Activated CD4-positive, alpha-beta memory T cell treated with anti-CD3 and anti-CD28 coated beads, Interleukin-2, amount 10 ng/mL, durations not matched to agents 7 days and 5 days (primary cell): ENCODE data around the gene MED13. TPM values are rescaled to one million over a fixed set of nuclear protein-coding genes. Genes with fewer than 3 reads are reported as not detected.
A peak's percentile ranks its signal among the peaks of the same experiment; 100 is the strongest.

Experiments used
- CTCF ChIA-PET: fragments of 350-600 bp; sonication (Branson Sonifier 250); formaldehyde crosslinking; loops from one replicate; lab custom pipeline; 2021; ENCODE audit warnings: antibody characterized with exemption, inconsistent platforms; lab: Charles Lee
- POLR2A ChIA-PET: fragments of 350-600 bp; sonication (Branson Sonifier 250); formaldehyde crosslinking; loops from one replicate; lab custom pipeline; 2021; ENCODE audit warnings: antibody characterized with exemption; lab: Charles Lee
- DNase-seq: peaks from one replicate; pipeline ENCODE4 v3.0.0-alpha.2; 2020
- H3K27ac Mint-ChIP-seq: one replicate; pipeline ENCODE4 v1.8.0; 2021; ENCODE audit warnings: mild to moderate bottlenecking, mixed read lengths
- H3K27me3 Mint-ChIP-seq: one replicate; pipeline ENCODE4 v1.8.0; 2021; ENCODE audit warnings: mixed read lengths
- H3K36me3 Mint-ChIP-seq: one replicate; pipeline ENCODE4 v1.8.0; 2021; ENCODE audit warnings: low read depth, mixed read lengths
- H3K4me1 Mint-ChIP-seq: one replicate; pipeline ENCODE4 v1.8.0; 2021; ENCODE audit warnings: mixed read lengths
- H3K4me3 Mint-ChIP-seq: one replicate; pipeline ENCODE4 v1.8.0; 2021; ENCODE audit warnings: mild to moderate bottlenecking, mixed read lengths
- H3K9me3 Mint-ChIP-seq: one replicate; pipeline ENCODE4 v1.8.0; 2021; ENCODE audit warnings: mixed read lengths
- total RNA-seq, 2 experiments: library from RNA; stranded (reverse); gene quantifications; one replicate each; pipeline ENCODE4 v1.2.3, GENCODE V29; 2021

MED13 gene
- total RNA-seq, 2 experiments from 2014 or later = 54.0 to 54.8 TPM

- no peak for DNase-seq
- Mint-ChIP-seq H3K36me3 (no peaks in the 10 kb centered on the region), H3K27ac (peak overlapping the region; percentile 12), H3K27me3 (no peaks in the 10 kb centered on the region), H3K9me3 (no peaks in the 10 kb centered on the region), H3K4me1 (peaks cover 34% of the 10 kb centered on the region), H3K4me3 (no peak overlapping the region)
- ChIA-PET POLR2A (interaction anchor here (0.5 to 1.1 kb wide), 3 partner anchors 11 to 27 kb away, joined by 3 to 4 read pairs (median 3); no protein-coding TSS in a partner anchor), CTCF (interaction anchor here (0.9 to 1.9 kb wide), 2 partner anchors 11 kb away, joined by 4 to 6 read pairs; no protein-coding TSS in a partner anchor)
Measured at GRCh38 chr17:62098623-62099231, 33.6 kb upstream of the MED13 start.

GRCh38 chr17:62096401-62096670 lies 31.3 kb upstream of the MED13 start:
- Mint-ChIP-seq H3K36me3 (no peaks in the 10 kb centered on the region), H3K27me3 (no peaks in the 10 kb centered on the region), H3K27ac (no peak overlapping the region), H3K4me3 (no peak overlapping the region), H3K4me1 (peaks cover 43% of the 10 kb centered on the region), H3K9me3 (no peaks in the 10 kb centered on the region)
- POLR2A ChIA-PET = no interaction called here
- DNase-seq = no peak
- CTCF ChIA-PET = interaction anchor here (1.7 kb wide), 1 partner anchor 13 kb away, joined by 8 read pairs; no protein-coding TSS in a partner anchor

- ChIA-PET CTCF (interaction anchor here (1.5 to 2.3 kb wide), 2 partner anchors 15 to 28 kb away, joined by 4 to 6 read pairs; no protein-coding TSS in a partner anchor), POLR2A (no interaction called here)
- H3K27me3 Mint-ChIP-seq = no peaks in the 10 kb centered on the region
- H3K36me3 Mint-ChIP-seq = no peaks in the 10 kb centered on the region
- DNase-seq = no peak
- H3K27ac Mint-ChIP-seq = no peak overlapping the region
- H3K4me1 Mint-ChIP-seq = peaks cover 33% of the 10 kb centered on the region
- no peaks in the 10 kb centered on the region for H3K9me3 Mint-ChIP-seq
- no peak overlapping the region for H3K4me3 Mint-ChIP-seq
Measured at GRCh38 chr17:62094175-62094574, 29.1 kb upstream of the MED13 start.

- H3K36me3 Mint-ChIP-seq = no peaks in the 10 kb centered on the region
- no peaks in the 10 kb centered on the region for H3K27me3 Mint-ChIP-seq
- H3K27ac Mint-ChIP-seq = no peak overlapping the region
- H3K4me3 Mint-ChIP-seq = no peak overlapping the region
- ChIA-PET CTCF (interaction anchor here (0.8 to 2.3 kb wide), 4 partner anchors 16 to 28 kb away, joined by 3 to 6 read pairs (median 4); no protein-coding TSS in a partner anchor), POLR2A (no interaction called here)
- H3K9me3 Mint-ChIP-seq = no peaks in the 10 kb centered on the region
- H3K4me1 Mint-ChIP-seq = peaks cover 26% of the 10 kb centered on the region
- DNase-seq = peak; percentile 21
Measured at GRCh38 chr17:62093188-62094155, 28.4 kb upstream of the MED13 start.

- ChIA-PET POLR2A (no interaction called here), CTCF (interaction anchor here (0.8 to 1.5 kb wide), 3 partner anchors 17 to 27 kb away, joined by 3 to 6 read pairs (median 4); no protein-coding TSS in a partner anchor)
- no peak overlapping the region for H3K27ac Mint-ChIP-seq
- H3K36me3 Mint-ChIP-seq = no peaks in the 10 kb centered on the region
- H3K4me1 Mint-ChIP-seq = peaks cover 20% of the 10 kb centered on the region
- H3K4me3 Mint-ChIP-seq = no peak overlapping the region
- H3K27me3 Mint-ChIP-seq = no peaks in the 10 kb centered on the region
- no peaks in the 10 kb centered on the region for H3K9me3 Mint-ChIP-seq
- DNase-seq = no peak
Measured at GRCh38 chr17:62092784-62093183, 27.7 kb upstream of the MED13 start.

GRCh38 chr17:62091804-62092203 lies 26.7 kb upstream of the MED13 start:
- H3K4me3 Mint-ChIP-seq = no peak overlapping the region
- H3K4me1 Mint-ChIP-seq = peaks cover 16% of the 10 kb centered on the region
- H3K27me3 Mint-ChIP-seq = no peaks in the 10 kb centered on the region
- CTCF ChIA-PET = interaction anchor here (0.9 kb wide), 1 partner anchor 18 kb away, joined by 3 read pairs; no protein-coding TSS in a partner anchor
- POLR2A ChIA-PET = interaction anchor here (0.6 kb wide), 1 partner anchor 12 kb away, joined by 4 read pairs; no protein-coding TSS in a partner anchor
- H3K36me3 Mint-ChIP-seq = no peaks in the 10 kb centered on the region
- H3K27ac Mint-ChIP-seq = no peak overlapping the region
- no peaks in the 10 kb centered on the region for H3K9me3 Mint-ChIP-seq
- DNase-seq = no peak

GRCh38 chr17:62090868-62091267 lies 25.8 kb upstream of the MED13 start:
- no peaks in the 10 kb centered on the region for H3K27me3 Mint-ChIP-seq
- peaks cover 19% of the 10 kb centered on the region for H3K4me1 Mint-ChIP-seq
- POLR2A ChIA-PET = no interaction called here
- no peak for DNase-seq
- H3K9me3 Mint-ChIP-seq = no peaks in the 10 kb centered on the region
- H3K36me3 Mint-ChIP-seq = no peaks in the 10 kb centered on the region
- H3K4me3 Mint-ChIP-seq = no peak overlapping the region
- H3K27ac Mint-ChIP-seq = no peak overlapping the region
- CTCF ChIA-PET = interaction anchor here (0.9 kb wide), 1 partner anchor 18 kb away, joined by 3 read pairs; no protein-coding TSS in a partner anchor

GRCh38 chr17:62090021-62090824 lies 25.1 kb upstream of the MED13 start:
- ChIA-PET CTCF (interaction anchor here (1.3 kb wide), 1 partner anchor 24 kb away, joined by 4 read pairs; no protein-coding TSS in a partner anchor), POLR2A (no interaction called here)
- Mint-ChIP-seq H3K27ac (no peak overlapping the region), H3K36me3 (no peaks in the 10 kb centered on the region), H3K4me3 (no peak overlapping the region), H3K9me3 (no peaks in the 10 kb centered on the region), H3K27me3 (no peaks in the 10 kb centered on the region), H3K4me1 (peaks cover 25% of the 10 kb centered on the region)
- DNase-seq = no peak

GRCh38 chr17:62089334-62089733 lies 24.3 kb upstream of the MED13 start:
- Mint-ChIP-seq H3K36me3 (no peaks in the 10 kb centered on the region), H3K27ac (no peak overlapping the region), H3K4me3 (no peak overlapping the region), H3K4me1 (peaks cover 28% of the 10 kb centered on the region), H3K27me3 (no peaks in the 10 kb centered on the region), H3K9me3 (no peaks in the 10 kb centered on the region)
- ChIA-PET POLR2A (no interaction called here), CTCF (interaction anchor here (1.3 kb wide), 1 partner anchor 23 kb away, joined by 4 read pairs; no protein-coding TSS in a partner anchor)
- no peak for DNase-seq

GRCh38 chr17:62086737-62087136 lies 21.7 kb upstream of the MED13 start:
- Mint-ChIP-seq H3K9me3 (no peaks in the 10 kb centered on the region), H3K27ac (no peak overlapping the region), H3K36me3 (no peaks in the 10 kb centered on the region), H3K4me3 (no peak overlapping the region), H3K27me3 (peaks cover 1% of the 10 kb centered on the region), H3K4me1 (peaks cover 13% of the 10 kb centered on the region)
- ChIA-PET CTCF (interaction anchor here (1.9 kb wide), 1 partner anchor 23 kb away, joined by 6 read pairs; no protein-coding TSS in a partner anchor), POLR2A (interaction anchor here (1.2 to 1.6 kb wide), 2 partner anchors 22 to 24 kb away, joined by 3 to 5 read pairs; no protein-coding TSS in a partner anchor)
- DNase-seq = no peak

GRCh38 chr17:62085511-62086408 lies 20.7 kb upstream of the MED13 start:
- peaks cover 1% of the 10 kb centered on the region for H3K27me3 Mint-ChIP-seq
- peak; percentile 41 for DNase-seq
- no peaks in the 10 kb centered on the region for H3K9me3 Mint-ChIP-seq
- ChIA-PET CTCF (interaction anchor here (0.6 to 1.9 kb wide), 2 partner anchors 24 to 1772 kb away, joined by 6 to 7 read pairs; no protein-coding TSS in a partner anchor), POLR2A (interaction anchor here (0.7 to 1.6 kb wide), 2 partner anchors 21 to 23 kb away, joined by 3 to 5 read pairs; no protein-coding TSS in a partner anchor)
- no peaks in the 10 kb centered on the region for H3K36me3 Mint-ChIP-seq
- peaks cover 13% of the 10 kb centered on the region for H3K4me1 Mint-ChIP-seq
- no peak overlapping the region for H3K4me3 Mint-ChIP-seq
- no peak overlapping the region for H3K27ac Mint-ChIP-seq
